Activated T-cell treated with anti-CD3 and anti-CD28 coated beads for 24 hours (primary cell): ENCODE measurements around the gene CRYBG2.
"Not testable (repeated sequence)": the region's sequence is repeated elsewhere in the genome, so short reads cannot be mapped to it uniquely, and the experiment has no call there.

Source experiments
- DNase-seq: peaks from one replicate; pipeline ENCODE4 v3.0.0-alpha.2; 2020; ENCODE audit warnings: low read depth

Gene CRYBG2

DNA sequence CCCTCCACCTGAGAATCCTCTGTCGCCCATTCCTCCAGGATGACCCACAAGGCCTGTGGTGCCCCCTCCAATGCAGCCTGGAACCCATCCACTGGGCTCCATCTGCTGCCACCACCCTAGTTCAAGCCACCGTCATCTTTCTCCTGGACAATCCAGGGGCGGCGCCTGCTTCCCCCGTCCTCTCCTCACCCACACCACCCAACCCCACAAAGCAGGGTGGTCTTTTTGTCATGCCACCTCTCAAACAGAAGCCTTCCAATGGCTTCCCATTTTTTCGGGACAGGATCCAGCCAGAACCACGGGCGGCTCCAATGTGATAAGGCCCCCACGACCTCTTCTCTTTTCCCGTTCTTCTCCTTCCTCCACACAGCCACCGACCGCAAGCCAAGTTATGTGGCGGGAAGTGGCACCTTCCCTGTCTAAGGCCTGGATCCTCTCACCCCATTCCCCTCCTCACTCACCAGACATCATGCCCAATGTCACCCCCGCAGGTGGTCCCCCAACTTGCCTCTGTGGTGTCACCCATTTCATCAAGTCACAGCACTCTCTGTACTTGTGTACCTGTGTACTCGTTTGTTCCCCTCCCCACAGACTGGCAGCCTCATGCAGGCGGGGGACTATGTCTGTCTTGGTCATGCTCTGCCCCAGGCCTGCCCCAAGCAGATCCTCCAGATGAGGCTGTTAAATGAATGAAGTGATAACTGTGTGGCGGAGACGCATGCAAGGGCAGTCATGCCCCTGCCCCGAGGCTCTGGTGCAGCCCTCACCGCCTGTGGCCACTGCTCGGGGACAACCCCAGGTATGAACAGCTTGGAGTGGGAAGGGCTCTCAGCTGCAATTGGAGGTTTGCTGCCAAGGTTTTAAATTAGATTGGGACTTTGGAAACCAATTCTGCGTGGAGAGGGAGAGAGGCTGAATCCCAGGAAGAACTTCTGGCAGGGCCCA lies 58.5 kb downstream of the CRYBG2 start:
- no peak for DNase-seq

GRCh38 chr1:26293911-26294463 lies 59.9 kb downstream of the CRYBG2 start:
- no peak for DNase-seq

DNA sequence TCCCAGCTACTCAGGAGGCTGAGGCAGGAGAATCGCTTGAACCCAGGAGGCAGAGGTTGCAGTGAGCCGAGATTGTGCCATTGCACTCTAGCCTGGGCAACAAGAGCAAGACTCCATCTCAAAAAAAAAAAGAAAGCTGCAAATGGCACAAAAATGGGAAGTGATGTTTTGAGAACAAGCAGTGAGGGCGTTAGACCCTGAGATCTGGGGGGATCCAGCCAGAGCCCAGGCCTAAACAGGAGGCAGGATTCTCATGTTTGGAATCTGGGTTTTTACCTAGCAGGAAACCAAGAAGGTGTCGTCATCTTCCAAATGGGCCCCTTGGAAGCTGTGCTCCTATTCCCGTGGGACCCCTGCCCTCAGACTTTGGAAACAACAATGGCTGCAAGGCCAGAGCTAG lies 61.2 kb downstream of the CRYBG2 start:
- DNase-seq = not testable (repeated sequence)

- DNase-seq = no peak
Observed at GRCh38 chr1:26291939-26292338, 62.0 kb downstream of the CRYBG2 start.

GRCh38 chr1:26291433-26291832 lies 62.5 kb downstream of the CRYBG2 start:
- no peak for DNase-seq

GRCh38 chr1:26290882-26291261 lies 63.1 kb downstream of the CRYBG2 start:
- no peak for DNase-seq

- no peak for DNase-seq
Observed at GRCh38 chr1:26290122-26290881, 63.6 kb downstream of the CRYBG2 start.

DNA sequence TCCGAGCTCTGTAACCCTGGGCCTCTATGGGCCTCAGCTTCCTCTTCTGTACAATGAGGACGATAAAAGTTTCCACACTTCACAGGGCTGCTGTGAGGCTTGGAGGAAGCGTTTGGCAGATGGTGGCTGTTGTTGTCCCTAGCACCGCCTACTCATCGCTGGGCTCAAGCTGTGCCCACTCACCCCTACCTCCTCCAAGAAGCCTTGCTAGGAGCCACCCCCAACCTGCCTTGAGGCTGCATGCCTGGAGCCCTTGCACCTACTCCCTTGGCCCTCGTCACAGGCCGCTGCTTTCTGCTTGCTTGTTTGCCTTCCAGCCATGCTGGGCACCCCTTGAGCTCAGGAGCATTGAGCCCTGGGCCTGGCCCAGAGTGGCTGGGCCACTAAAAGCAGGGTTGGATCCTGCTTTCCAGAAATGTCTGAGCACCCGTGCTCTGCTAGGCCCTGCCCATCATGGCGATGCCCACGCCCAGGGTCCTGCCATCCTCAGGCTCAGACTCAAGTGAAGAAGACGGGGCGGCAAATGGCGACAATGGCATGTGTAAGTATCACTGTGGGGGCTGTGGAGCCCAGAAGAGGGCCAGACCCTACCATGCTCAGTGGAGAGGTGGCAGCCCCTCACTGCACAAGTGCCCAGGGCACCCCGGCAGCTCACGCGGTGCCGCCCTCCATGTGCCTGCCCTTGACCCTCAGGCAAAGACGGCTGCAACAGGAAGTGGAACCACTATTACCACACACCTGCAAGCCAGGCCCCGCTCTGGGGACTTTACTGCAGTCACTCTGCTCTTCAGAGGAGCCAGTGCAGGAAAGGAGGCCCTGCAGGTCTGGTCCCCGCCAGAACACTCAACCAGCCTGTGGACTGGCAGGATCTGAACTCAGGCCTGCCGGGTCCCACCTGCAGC lies 64.5 kb downstream of the CRYBG2 start:
- DNase-seq = no peak

GRCh38 chr1:26288311-26288941 lies 65.5 kb downstream of the CRYBG2 start:
- peak; percentile 61 for DNase-seq

GRCh38 chr1:26287811-26288210 lies 66.1 kb downstream of the CRYBG2 start:
- no peak for DNase-seq

GRCh38 chr1:26287033-26287711 lies 66.8 kb downstream of the CRYBG2 start:
- no peak for DNase-seq

- DNase-seq = no peak
Observed at GRCh38 chr1:26286064-26286416, 67.9 kb downstream of the CRYBG2 start.

DNA sequence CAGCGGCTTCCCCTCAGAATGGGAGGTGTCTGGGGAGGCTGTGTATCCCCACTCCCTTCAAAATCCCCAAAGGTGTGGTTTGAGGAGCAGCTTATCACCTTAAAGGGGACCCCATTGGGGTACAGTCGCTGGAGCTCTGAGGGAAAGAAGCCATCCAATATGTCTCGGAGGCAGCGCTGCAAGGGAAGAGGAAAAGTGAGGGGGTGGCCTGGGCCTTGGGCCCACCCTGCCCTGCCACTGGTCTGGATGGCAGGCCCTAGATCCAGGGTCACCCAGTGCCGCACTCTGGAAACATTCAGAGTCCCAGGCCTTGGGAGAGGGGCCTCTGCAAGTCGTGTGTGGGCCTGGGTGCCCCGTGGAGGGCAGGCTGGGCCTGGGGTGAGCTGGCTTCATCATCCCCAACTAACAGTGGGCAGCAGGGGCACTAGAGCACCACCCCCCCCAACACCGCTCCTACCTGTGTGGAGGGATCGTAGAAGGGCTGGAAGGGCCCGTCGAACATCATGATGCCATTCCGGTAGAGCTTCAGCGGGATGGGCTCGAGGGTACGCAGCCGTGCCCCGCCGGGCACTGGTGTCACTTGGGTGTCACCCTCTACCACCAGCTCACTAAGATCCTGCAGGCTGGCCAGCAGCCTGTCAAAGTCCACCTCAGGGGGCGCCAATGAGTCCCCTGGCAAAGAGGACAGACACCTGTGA lies 68.4 kb downstream of the CRYBG2 start:
- DNase-seq = no peak

- peak; percentile 95 for DNase-seq
Observed at GRCh38 chr1:26284597-26285347, 69.2 kb downstream of the CRYBG2 start.

GRCh38 chr1:26283871-26284596 lies 69.9 kb downstream of the CRYBG2 start:
- no peak for DNase-seq

- DNase-seq = no peak
Observed at GRCh38 chr1:26283279-26283853, 70.6 kb downstream of the CRYBG2 start.

GRCh38 chr1:26282401-26282918 lies 71.5 kb downstream of the CRYBG2 start:
- no peak for DNase-seq

DNA sequence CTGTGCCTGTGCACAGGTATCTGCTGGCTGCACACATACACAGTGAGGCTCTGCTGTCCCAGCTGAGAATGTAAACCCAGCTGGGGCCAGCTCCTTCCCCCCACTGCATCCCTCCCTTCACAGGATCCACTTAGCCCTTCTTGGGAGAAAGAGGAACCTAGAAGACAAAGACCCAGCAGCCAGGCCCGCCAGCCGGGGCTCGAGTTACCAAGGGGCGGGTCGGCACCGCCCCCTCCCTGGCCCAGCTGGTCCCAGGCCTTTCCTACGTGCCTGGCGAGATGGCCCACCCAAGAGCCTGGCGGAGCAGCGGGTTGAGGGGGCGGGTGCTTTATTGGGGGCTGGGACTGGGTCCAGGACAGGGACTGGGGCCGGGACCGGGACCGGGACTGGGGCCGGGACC lies 72.0 kb downstream of the CRYBG2 start:
- DNase-seq = no peak
